GM23248 (cell line): ENCODE measurements around the gene MPPED2. TPM values are rescaled to one million over a fixed set of nuclear protein-coding genes. Genes with fewer than 3 reads are reported as not detected.

Experiments
- DNase-seq: peaks from one replicate; pipeline ENCODE4 v3.0.0-alpha.2; 2015
- H2AFZ ChIP-seq: fragments of 200-600 bp; sonication (generic); 2 replicates; pipeline ENCODE4 v1.6.1; 2016; ENCODE audit warnings: antibody characterized with exemption
- H3F3A ChIP-seq: fragments of 200-600 bp; sonication (generic); 2 replicates; pipeline ENCODE4 v1.6.1; 2016; ENCODE audit warnings: mild to moderate bottlenecking, antibody characterized with exemption, mixed run types; ENCODE audit not compliant: insufficient read depth
- H3K27ac ChIP-seq: fragments of 200-600 bp; sonication (generic); 2 replicates; pipeline ENCODE4 v1.5.1; 2016; ENCODE audit warnings: mild to moderate bottlenecking
- H3K27me3 ChIP-seq: fragments of 200-600 bp; sonication (generic); replicated peaks from 2 replicates; pipeline ENCODE4 v1.6.1; 2016; ENCODE audit warnings: mild to moderate bottlenecking; ENCODE audit not compliant: insufficient read depth
- H3K36me3 ChIP-seq: fragments of 200-600 bp; sonication (generic); 2 replicates; pipeline ENCODE4 v1.6.1; 2016; ENCODE audit warnings: low read depth, mild to moderate bottlenecking
- H3K4me1 ChIP-seq: fragments of 200-600 bp; sonication (generic); 2 replicates; pipeline ENCODE4 v1.6.1; 2016; ENCODE audit warnings: mild to moderate bottlenecking; ENCODE audit not compliant: insufficient read depth
- H3K4me2 ChIP-seq: fragments of 200-600 bp; sonication (generic); one replicate; pipeline ENCODE4 v1.6.1; 2016; ENCODE audit warnings: mild to moderate bottlenecking; ENCODE audit not compliant: unreplicated experiment
- H3K4me3 ChIP-seq: fragments of 200-600 bp; sonication (generic); 2 replicates; pipeline ENCODE4 v1.5.1; 2016; ENCODE audit warnings: mild to moderate bottlenecking
- H3K79me2 ChIP-seq: fragments of 200-600 bp; sonication (generic); 2 replicates; pipeline ENCODE4 v1.6.1; 2016; ENCODE audit warnings: mild to moderate bottlenecking; ENCODE audit not compliant: insufficient read depth
- H3K9ac ChIP-seq: fragments of 200-600 bp; sonication (generic); 2 replicates; pipeline ENCODE4 v1.6.1; 2016; ENCODE audit warnings: mild to moderate bottlenecking
- H3K9me2 ChIP-seq: fragments of 200-600 bp; sonication (generic); 2 replicates; pipeline ENCODE4 v1.6.1; 2016; ENCODE audit warnings: mixed run types, mild to moderate bottlenecking, moderate library complexity; ENCODE audit not compliant: insufficient read depth
- H3K9me3 ChIP-seq: fragments of 200-600 bp; sonication (generic); one replicate; pipeline ENCODE4 v1.6.1; 2017; ENCODE audit warnings: low read depth
- H4K20me1 ChIP-seq: fragments of 200-600 bp; sonication (generic); 2 replicates; pipeline ENCODE4 v1.6.0; 2016; ENCODE audit not compliant: insufficient read depth
- EZH2 ChIP-seq: fragments of 200-600 bp; sonication (generic); IDR thresholded peaks from 2 replicates; pipeline ENCODE4 v1.6.1; 2018; ENCODE audit warnings: antibody characterized with exemption, mild to moderate bottlenecking; ENCODE audit not compliant: insufficient read depth, poor library complexity, severe bottlenecking
- EZH2phosphoT487 ChIP-seq: fragments of 200-600 bp; sonication (generic); IDR thresholded peaks from 2 replicates; pipeline ENCODE4 v1.6.1; 2018; ENCODE audit warnings: antibody characterized with exemption, moderate library complexity, mild to moderate bottlenecking, low read depth; ENCODE audit not compliant: insufficient read depth
- WGBS, 2 experiments: methylation state at CpG; one replicate each; pipeline ENCODE4 v1.1.6; 2015 to 2017; ENCODE audit warnings: low lambda C conversion rate in 2 of 2, low coverage in 1 of 2; ENCODE audit errors: missing lambda C conversion rate in 2 of 2; 5-methylcytosine and 5-hydroxymethylcytosine counted together
- in situ Hi-C: fragments of 300-500 bp; cut with MboI; formaldehyde crosslinking; loops from 2 replicates; pipeline ENCODE4 v1.15.0; 2020
- polyA plus RNA-seq: library from polyadenylated mRNA; unstranded; fragments of >200 nt; fragmentation: Nextera tagmentation; extraction: Ambion mirVana; gene quantifications from 2 replicates; pipeline ENCODE4 v1.2.1, GENCODE V29; 2016
- total RNA-seq: library from RNA; depleted of rRNA; stranded (reverse); fragments of >200 nt; shearing (Covaris generic); gene quantifications from 2 replicates; pipeline ENCODE4 v1.2.3, GENCODE V29; 2014

MPPED2 gene
- total and polyA plus RNA-seq, 2 experiments from 2014 or later: not detected

DNA sequence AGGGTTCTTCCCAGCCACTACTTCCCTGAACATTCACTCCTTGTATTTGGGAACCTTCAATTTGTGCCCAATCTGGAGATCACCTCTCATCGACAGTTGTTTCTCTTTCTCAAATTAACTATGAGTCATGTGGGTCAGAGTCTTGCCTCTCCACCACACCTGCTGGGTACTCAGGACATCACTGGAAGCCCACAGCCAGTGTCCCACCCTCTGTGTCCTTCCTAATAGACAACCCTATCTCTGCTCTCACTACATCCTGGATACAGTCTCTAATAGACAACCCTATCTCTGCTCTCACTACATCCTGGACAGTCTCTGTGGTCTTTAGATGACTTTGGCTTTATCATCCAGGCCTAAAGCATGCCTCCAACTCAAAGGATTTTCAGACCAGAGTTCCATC, 193.1 kb downstream of the MPPED2 start:
- Histone ChIP-seq H2AFZ (no peak overlapping the region), H3K79me2 (no peaks in the 10 kb centered on the region), H3K27ac (no peak overlapping the region), H3K4me3 (no peak overlapping the region), H3K9ac (no peak overlapping the region), H4K20me1 (no peaks in the 10 kb centered on the region), H3K4me2 (no peak overlapping the region), H3K9me3 (no peaks in the 10 kb centered on the region), H3K27me3 (no peaks in the 10 kb centered on the region), H3F3A (no peaks in the 10 kb centered on the region), H3K9me2 (no peaks in the 10 kb centered on the region), H3K36me3 (no peaks in the 10 kb centered on the region), H3K4me1 (no peaks in the 10 kb centered on the region)
- DNase-seq: no peak
- TF ChIP-seq EZH2 (no peak), EZH2phosphoT487 (no peak)
- in situ Hi-C loops: no loop called here
- 56 to 60% methylated on average over 1 of the region's 1 CpG for WGBS, 2 experiments

DNA sequence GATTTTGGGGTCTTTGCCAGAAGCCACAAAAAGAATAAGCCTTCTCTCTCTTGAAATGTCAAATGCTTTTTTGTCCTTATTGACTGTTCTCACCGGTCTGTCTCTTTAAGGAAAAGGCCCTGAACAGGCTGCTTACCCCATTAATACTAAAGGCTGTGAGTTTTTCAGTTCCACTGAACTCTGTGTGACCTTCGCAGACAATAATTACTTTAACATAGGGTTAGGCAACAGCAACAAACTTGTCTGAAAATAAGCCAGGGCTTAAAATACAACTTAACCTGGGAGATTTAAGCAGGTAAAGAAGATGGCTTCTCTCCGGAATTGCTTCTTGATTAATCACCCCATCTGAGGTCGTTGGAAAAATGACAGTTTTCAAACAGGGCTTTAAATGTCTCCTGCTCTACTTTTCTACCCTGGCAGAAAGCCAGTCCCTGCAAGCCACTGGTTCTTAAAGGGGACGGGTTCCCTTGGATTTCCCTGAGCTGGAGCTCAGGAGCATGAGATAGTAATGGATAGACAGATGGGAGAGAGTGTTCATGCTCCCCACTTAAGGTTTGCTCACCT, 193.8 kb downstream of the MPPED2 start:
- no peaks in the 10 kb centered on the region for H3F3A ChIP-seq
- no peak overlapping the region for H3K4me2 ChIP-seq
- H3K4me3 ChIP-seq: no peak overlapping the region
- no peak overlapping the region for H2AFZ ChIP-seq
- H3K27ac ChIP-seq: no peak overlapping the region
- no peak overlapping the region for H3K9ac ChIP-seq
- no peaks in the 10 kb centered on the region for H3K27me3 ChIP-seq
- no peaks in the 10 kb centered on the region for H3K4me1 ChIP-seq
- no peaks in the 10 kb centered on the region for H3K9me3 ChIP-seq
- TF ChIP-seq EZH2phosphoT487: no peak
- no peak for TF ChIP-seq EZH2
- in situ Hi-C loops: no loop called here
- no peaks in the 10 kb centered on the region for H3K36me3 ChIP-seq
- no peaks in the 10 kb centered on the region for H3K79me2 ChIP-seq
- no peaks in the 10 kb centered on the region for H3K9me2 ChIP-seq
- DNase-seq: no peak
- WGBS, 2 experiments: 5% methylated on average over 5 of the region's 5 CpGs
- no peaks in the 10 kb centered on the region for H4K20me1 ChIP-seq

DNA sequence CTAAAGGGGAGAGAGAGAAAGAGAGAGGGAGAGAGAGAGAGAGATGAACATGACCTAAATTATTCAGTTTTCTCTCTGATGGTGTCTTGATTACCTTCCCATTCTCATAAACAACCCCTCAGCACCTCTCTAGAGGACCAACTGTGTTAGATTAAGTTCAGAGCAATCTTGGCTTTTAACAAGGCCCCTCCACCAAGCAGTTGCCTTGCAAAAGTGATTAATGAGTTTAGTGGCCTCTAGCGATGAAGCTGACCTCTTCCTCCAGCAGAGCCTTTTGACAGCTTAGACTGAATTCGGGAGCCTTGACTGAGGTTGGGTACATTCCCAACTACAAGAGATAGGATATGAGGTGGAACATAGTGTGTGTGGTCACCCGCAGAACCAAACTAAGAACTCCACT, 197.2 kb downstream of the MPPED2 start:
- Histone ChIP-seq H3K4me2 (no peak overlapping the region), H3K4me3 (no peak overlapping the region), H3K9me3 (no peaks in the 10 kb centered on the region), H3K36me3 (no peaks in the 10 kb centered on the region), H4K20me1 (no peaks in the 10 kb centered on the region), H3K9ac (no peak overlapping the region), H3K4me1 (no peaks in the 10 kb centered on the region), H3K79me2 (no peaks in the 10 kb centered on the region), H3F3A (no peaks in the 10 kb centered on the region), H3K27me3 (no peaks in the 10 kb centered on the region), H2AFZ (no peak overlapping the region), H3K9me2 (no peaks in the 10 kb centered on the region), H3K27ac (no peak overlapping the region)
- in situ Hi-C loops: no loop called here
- WGBS, 2 experiments: 26 to 28% methylated on average over 3 of the region's 3 CpGs
- no peak for DNase-seq
- no peak for TF ChIP-seq EZH2phosphoT487
- no peak for TF ChIP-seq EZH2

DNA sequence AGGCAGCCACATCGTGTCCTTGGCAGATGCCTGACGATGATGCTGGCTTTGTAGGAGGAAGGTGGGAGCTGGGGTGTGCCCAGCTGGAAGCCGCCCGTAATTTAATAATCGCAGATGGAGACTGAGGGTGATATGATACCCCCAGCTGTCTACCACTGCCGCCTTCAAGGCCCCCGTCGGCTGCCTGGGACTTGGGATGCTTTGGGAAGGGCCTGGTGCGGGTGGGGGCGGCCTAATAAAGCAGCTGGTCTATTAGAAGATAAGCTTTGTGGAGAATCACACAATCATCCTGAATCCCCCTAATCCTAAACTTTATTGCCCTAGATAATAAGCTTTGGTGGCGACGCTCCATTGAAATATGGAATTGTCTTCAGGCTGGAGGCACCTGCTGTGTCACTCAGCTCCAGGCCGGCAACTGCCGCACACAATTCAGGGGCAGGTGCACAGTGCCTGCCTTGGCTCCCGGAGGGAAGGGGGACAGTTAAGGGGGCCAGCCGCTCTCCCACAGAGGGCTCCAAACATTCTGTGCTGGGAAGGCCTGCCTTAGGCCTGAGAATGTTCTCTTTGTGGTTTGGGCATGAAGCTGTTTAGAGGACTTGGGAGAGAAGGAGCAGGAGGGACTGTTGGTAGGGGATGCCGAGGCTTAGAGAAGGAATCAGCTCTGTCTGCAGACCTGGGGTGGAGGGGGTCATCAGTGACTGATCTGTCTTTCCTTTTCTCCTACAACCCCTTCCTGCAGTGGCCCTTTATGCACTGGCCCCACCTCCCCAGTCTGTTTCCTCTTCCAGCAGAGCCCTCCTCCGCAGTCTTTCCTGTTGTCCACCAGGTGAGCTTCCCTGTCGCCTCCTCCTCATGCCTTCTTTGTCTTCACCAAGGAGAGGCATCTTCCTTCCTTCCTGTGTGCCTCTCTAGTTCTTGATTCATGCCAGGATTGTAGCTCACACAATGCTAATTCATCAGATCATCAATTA, 198.0 kb downstream of the MPPED2 start:
- Histone ChIP-seq H3K4me2 (no peak overlapping the region), H3K9ac (no peak overlapping the region), H4K20me1 (no peaks in the 10 kb centered on the region), H3K9me2 (no peaks in the 10 kb centered on the region), H3K79me2 (no peaks in the 10 kb centered on the region), H3K27ac (no peak overlapping the region), H3K27me3 (no peaks in the 10 kb centered on the region), H3F3A (no peaks in the 10 kb centered on the region), H3K4me3 (no peak overlapping the region), H2AFZ (no peak overlapping the region), H3K9me3 (no peaks in the 10 kb centered on the region), H3K36me3 (no peaks in the 10 kb centered on the region), H3K4me1 (no peaks in the 10 kb centered on the region)
- no peak for TF ChIP-seq EZH2
- no peak for TF ChIP-seq EZH2phosphoT487
- no peak for DNase-seq
- in situ Hi-C loops: no loop called here
- 41 to 45% methylated on average over 19 of the region's 19 CpGs for WGBS, 2 experiments
